CD4-positive, alpha-beta T cell treated with Interleukin-4 for 4 hours (primary cell): ENCODE results near the gene ARRB1.

ENCODE experiments used
- DNase-seq: peaks from one replicate; pipeline ENCODE4 v3.0.0-alpha.2; 2020

ARRB1 gene

GRCh38 chr11:75244052-75244814 lies 107.2 kb downstream of the ARRB1 start:
- no peak for DNase-seq

GRCh38 chr11:75242722-75243600 lies 108.5 kb downstream of the ARRB1 start:
- DNase-seq = no peak

GRCh38 chr11:75241906-75242644 lies 109.4 kb downstream of the ARRB1 start:
- DNase-seq = no peak

- peak; percentile 82 for DNase-seq
These were observed 110.2 kb downstream of the ARRB1 start for GRCh38 chr11:75241036-75241905.

- DNase-seq = no peak
These were observed 111.0 kb downstream of the ARRB1 start, which contains the start of gene TPBGL for GRCh38 chr11:75240311-75241035. TSS of gene TPBGL (plus strand) at chr11:75240774. CDS start at chr11:75241050, 276 bp downstream.

- no peak for DNase-seq
These were observed 111.8 kb downstream of the ARRB1 start for GRCh38 chr11:75239531-75240290.

GRCh38 chr11:75238595-75239440 lies 112.6 kb downstream of the ARRB1 start:
- DNase-seq = no peak

- DNase-seq = no peak
These were observed 114.4 kb downstream of the ARRB1 start for GRCh38 chr11:75237050-75237449.

- no peak for DNase-seq
These were observed 115.4 kb downstream of the ARRB1 start for GRCh38 chr11:75236062-75236461.

- no peak for DNase-seq
These were observed 117.7 kb downstream of the ARRB1 start for GRCh38 chr11:75233754-75234172.

GRCh38 chr11:75230621-75231020 lies 120.8 kb downstream of the ARRB1 start:
- DNase-seq = no peak

GRCh38 chr11:75229466-75229865 lies 122.0 kb downstream of the ARRB1 start:
- no peak for DNase-seq

- no peak for DNase-seq
These were observed 125.7 kb downstream of the ARRB1 start for GRCh38 chr11:75225794-75226193.

- no peak for DNase-seq
These were observed 127.4 kb downstream of the ARRB1 start for GRCh38 chr11:75223954-75224643.

GRCh38 chr11:75219869-75220268 lies 131.6 kb downstream of the ARRB1 start:
- DNase-seq = no peak

GRCh38 chr11:75214843-75215242 lies 136.6 kb downstream of the ARRB1 start:
- no peak for DNase-seq

GRCh38 chr11:75214411-75214821 lies 137.0 kb downstream of the ARRB1 start:
- peak; percentile 49 for DNase-seq
